IMR-90 (cell line): ENCODE data around the gene OR14C36. TPM values are rescaled to one million over a fixed set of nuclear protein-coding genes. Genes with fewer than 3 reads are reported as not detected.

ENCODE experiments used
- ATAC-seq: fragments of 200-7000 bp; cut with Tn5 transposase; 2 replicates; pipeline ENCODE4 v1.9.1; 2020; ENCODE audit warnings: low read depth, mild to moderate bottlenecking, moderate library complexity
- BruUV-seq: library from RNA; stranded (reverse); fragments of 400-500 nt; replicated peaks from 2 replicates; lab custom pipeline; 2021; lab: Mats Ljungman, UMichigan
- CTCF ChIA-PET: fragments of 300-600 bp; formaldehyde crosslinking; extraction: SDS; loops from one replicate; lab custom pipeline; 2021; ENCODE audit warnings: antibody characterized with exemption; lab: Yijun Ruan, JAX
- POLR2A ChIA-PET: fragments of 300-600 bp; sonication (Branson Sonifier 250); formaldehyde crosslinking; loops from one replicate; lab custom pipeline; 2022; ENCODE audit warnings: antibody characterized with exemption; ENCODE audit not compliant: unreplicated experiment; lab: Charles Lee
- DNase-seq: peaks from one replicate; pipeline ENCODE4 v3.0.0; 2013
- H2AFZ ChIP-seq: replicated peaks from 2 replicates; pipeline ENCODE3; 2013; ENCODE audit warnings: low read length, mild to moderate bottlenecking; ENCODE audit not compliant: poor library complexity
- H2AK5ac ChIP-seq: 2 replicates; pipeline ENCODE4 v1.6.1; 2013; ENCODE audit warnings: low read depth, low read length, inconsistent platforms
- H2AK9ac ChIP-seq: replicated peaks from 2 replicates; pipeline ENCODE3; 2013; ENCODE audit warnings: mild to moderate bottlenecking, low read depth, low read length, moderate library complexity; ENCODE audit not compliant: poor library complexity
- H2BK120ac ChIP-seq: 2 replicates; pipeline ENCODE4 v1.6.1; 2013; ENCODE audit warnings: low read depth, low read length, inconsistent platforms
- H2BK15ac ChIP-seq: 3 replicates; pipeline ENCODE4 v1.6.1; 2013; ENCODE audit warnings: low read depth, low read length, inconsistent platforms
- H2BK20ac ChIP-seq: 2 replicates; pipeline ENCODE4 v1.6.1; 2013; ENCODE audit warnings: low read depth, mild to moderate bottlenecking, inconsistent platforms, low read length, moderate library complexity
- H2BK5ac ChIP-seq: 2 replicates; pipeline ENCODE4 v1.6.1; 2013; ENCODE audit warnings: mild to moderate bottlenecking, low read depth, low read length, inconsistent platforms; ENCODE audit not compliant: poor library complexity, severe bottlenecking
- H3K14ac ChIP-seq: replicated peaks from 2 replicates; pipeline ENCODE4 v1.6.1; 2013; ENCODE audit warnings: low read depth, low read length, inconsistent platforms
- H3K18ac ChIP-seq: 2 replicates; pipeline ENCODE4 v1.6.1; 2013; ENCODE audit warnings: low read depth, low read length, control low read depth
- H3K23ac ChIP-seq: 2 replicates; pipeline ENCODE4 v1.6.1; 2013; ENCODE audit warnings: low read depth, low read length, inconsistent platforms
- H3K27ac ChIP-seq: 2 replicates; pipeline ENCODE4 v1.5.1; 2013; ENCODE audit warnings: mild to moderate bottlenecking, control low read depth, low read length; ENCODE audit not compliant: insufficient read depth
- H3K27me3 ChIP-seq: 2 replicates; pipeline ENCODE4 v1.6.1; 2013; ENCODE audit warnings: low read length; ENCODE audit not compliant: control insufficient read depth, insufficient read depth
- H3K36me3 ChIP-seq: 2 replicates; pipeline ENCODE4 v1.6.1; 2013; ENCODE audit warnings: low read length, mixed read lengths; ENCODE audit not compliant: control insufficient read depth, insufficient read depth
- H3K4ac ChIP-seq: 2 replicates; pipeline ENCODE4 v1.6.1; 2013; ENCODE audit warnings: low read depth, low read length, inconsistent platforms
- H3K4me1 ChIP-seq: 2 replicates; pipeline ENCODE4 v1.6.1; 2013; ENCODE audit warnings: low read length, mixed read lengths; ENCODE audit not compliant: control insufficient read depth, insufficient read depth
- H3K4me2 ChIP-seq: 2 replicates; pipeline ENCODE4 v1.6.1; 2013; ENCODE audit warnings: low read depth, mild to moderate bottlenecking, control low read depth, low read length, moderate library complexity
- H3K4me3 ChIP-seq: 2 replicates; pipeline ENCODE4 v1.5.1; 2013; ENCODE audit warnings: low read depth, mild to moderate bottlenecking, control low read depth, low read length, moderate library complexity; ENCODE audit not compliant: insufficient read depth
- H3K56ac ChIP-seq: 2 replicates; pipeline ENCODE4 v1.6.1; 2013; ENCODE audit warnings: low read length, inconsistent platforms; ENCODE audit not compliant: insufficient read depth; ENCODE audit errors: extremely low read depth
- H3K79me1 ChIP-seq, 2 experiments: 2 replicates each; pipeline ENCODE4 v1.6.1; 2013; ENCODE audit warnings: low read length in 2 of 2, inconsistent platforms in 1 of 2, low read depth in 1 of 2
- H3K9ac ChIP-seq: 2 replicates; pipeline ENCODE4 v1.6.1; 2013; ENCODE audit warnings: low read depth, low read length, control low read depth
- H3K9me1 ChIP-seq: 2 replicates; pipeline ENCODE4 v1.6.1; 2013; ENCODE audit warnings: low read length, inconsistent platforms; ENCODE audit not compliant: insufficient read depth
- H3K9me3 ChIP-seq: 2 replicates; pipeline ENCODE4 v1.6.1; 2013; ENCODE audit warnings: low read length; ENCODE audit not compliant: control insufficient read depth, insufficient read depth
- H4K20me1 ChIP-seq: 2 replicates; pipeline ENCODE4 v1.6.1; 2013; ENCODE audit warnings: low read length, inconsistent platforms; ENCODE audit not compliant: insufficient read depth
- H4K5ac ChIP-seq: 2 replicates; pipeline ENCODE4 v1.6.1; 2013; ENCODE audit warnings: mild to moderate bottlenecking, low read depth, low read length, control low read depth
- H4K8ac ChIP-seq, 2 experiments: 2 replicates each; pipeline ENCODE4 v1.6.1; 2013; ENCODE audit warnings: low read depth in 2 of 2, low read length in 2 of 2, control low read depth in 1 of 2, inconsistent platforms in 1 of 2
- H4K91ac ChIP-seq: 2 replicates; pipeline ENCODE4 v1.6.1; 2013; ENCODE audit warnings: low read depth, low read length, inconsistent platforms; ENCODE audit not compliant: insufficient read depth
- BHLHE40 ChIP-seq: fragments of 150-350 bp; IDR thresholded peaks from 2 replicates; pipeline ENCODE4 v1.6.1; 2016; ENCODE audit warnings: mild to moderate bottlenecking, low read depth, low read length
- CEBPB ChIP-seq: IDR thresholded peaks from 2 replicates; pipeline ENCODE4 v1.6.1; 2012; ENCODE audit warnings: low read depth, low read length, improper control_type of control experiment
- CHD1 ChIP-seq: IDR thresholded peaks from 2 replicates; pipeline ENCODE4 v1.6.1; 2012; ENCODE audit warnings: low read depth, low read length, improper control_type of control experiment
- FOS ChIP-seq: fragments of 150-350 bp; IDR thresholded peaks from 2 replicates; pipeline ENCODE4 v1.6.1; 2016; ENCODE audit warnings: low read depth, low read length
- MAFK ChIP-seq: IDR thresholded peaks from 2 replicates; pipeline ENCODE4 v1.6.1; 2012; ENCODE audit warnings: low read depth, low read length, improper control_type of control experiment
- MAZ ChIP-seq: IDR thresholded peaks from 2 replicates; pipeline ENCODE4 v1.6.1; 2012; ENCODE audit warnings: low read depth, mild to moderate bottlenecking, low read length, improper control_type of control experiment, moderate library complexity, borderline replicate concordance
- MXI1 ChIP-seq: IDR thresholded peaks from 2 replicates; pipeline ENCODE4 v1.6.1; 2012; ENCODE audit warnings: low read depth, mild to moderate bottlenecking, low read length, moderate library complexity, borderline replicate concordance
- NFE2L2 ChIP-seq: fragments of 150-350 bp; IDR thresholded peaks from 2 replicates; pipeline ENCODE4 v1.6.1; 2016; ENCODE audit warnings: low read depth, mild to moderate bottlenecking, low read length
- POLR2A ChIP-seq: IDR thresholded peaks from 2 replicates; pipeline ENCODE4 v1.6.1; 2012; ENCODE audit warnings: mild to moderate bottlenecking, low read depth, low read length
- RAD21 ChIP-seq: IDR thresholded peaks from 2 replicates; pipeline ENCODE4 v1.6.1; 2012; ENCODE audit warnings: low read length, improper control_type of control experiment
- RCOR1 ChIP-seq: IDR thresholded peaks from 2 replicates; pipeline ENCODE4 v1.6.1; 2012; ENCODE audit warnings: mild to moderate bottlenecking, low read length, improper control_type of control experiment; ENCODE audit not compliant: insufficient replicate concordance
- RFX5 ChIP-seq: IDR thresholded peaks from 2 replicates; pipeline ENCODE4 v1.8.0; 2012; ENCODE audit warnings: low read depth, mild to moderate bottlenecking, low read length, moderate library complexity
- SMC3 ChIP-seq: fragments of 150-350 bp; IDR thresholded peaks from 2 replicates; pipeline ENCODE4 v1.6.1; 2016; ENCODE audit warnings: low read depth, mild to moderate bottlenecking, antibody characterized with exemption, low read length, moderate library complexity
- dilution Hi-C: fragments of 300-500 bp; cut with HindIII; formaldehyde crosslinking; loops from one replicate; pipeline ENCODE4 v1.14.3; 2018; ENCODE audit warnings: low sequenced_read_pairs; ENCODE audit not compliant: unreplicated experiment
- in situ Hi-C: fragments of 300-500 bp; cut with MboI; formaldehyde crosslinking; loops from 3 replicates; pipeline ENCODE4 v1.14.3; 2019; ENCODE audit warnings: low sequenced_read_pairs, inconsistent platforms, mixed read lengths
- intact Hi-C: fragments of 100-400 bp; cut with micrococcal nuclease; formaldehyde crosslinking; loops from 2 replicates; pipeline ENCODE4 v1.10.0; 2022
- polyA plus RNA-seq, 3 experiments: library from polyadenylated mRNA; depleted of rRNA; stranded (reverse); fragments of >200 nt; gene quantifications; 2 replicates each; pipeline ENCODE4 v1.2.3, GENCODE V29; 2012; ENCODE audit warnings: low replicate concordance in 1 of 3
- total RNA-seq: library from RNA; depleted of rRNA; stranded (reverse); fragments of >200 nt; gene quantifications from 2 replicates; pipeline ENCODE4 v1.2.3, GENCODE V29; 2012
- TF ChIP-seq, protein P1 (sequence below): fragments of 150-350 bp; IDR thresholded peaks from 2 replicates; pipeline ENCODE4 v1.6.1; 2017; ENCODE audit warnings: mild to moderate bottlenecking, antibody characterized with exemption, low read length, low read depth
- TF ChIP-seq, protein P2 (sequence below): conservative IDR thresholded peaks from 2 replicates; pipeline ENCODE4 v1.5.1; 2012; ENCODE audit warnings: mild to moderate bottlenecking, low read depth, low read length, improper control_type of control experiment
- TF ChIP-seq, protein P3 (sequence below): fragments of 150-350 bp; IDR thresholded peaks from 2 replicates; pipeline ENCODE4 v1.6.1; 2016; ENCODE audit warnings: low read depth, mild to moderate bottlenecking, low read length, moderate library complexity, borderline replicate concordance

OR14C36 gene
- total and polyA plus RNA-seq, 2 of the 4 experiments (the other 2 are of a cell fraction), result not detected

DNA sequence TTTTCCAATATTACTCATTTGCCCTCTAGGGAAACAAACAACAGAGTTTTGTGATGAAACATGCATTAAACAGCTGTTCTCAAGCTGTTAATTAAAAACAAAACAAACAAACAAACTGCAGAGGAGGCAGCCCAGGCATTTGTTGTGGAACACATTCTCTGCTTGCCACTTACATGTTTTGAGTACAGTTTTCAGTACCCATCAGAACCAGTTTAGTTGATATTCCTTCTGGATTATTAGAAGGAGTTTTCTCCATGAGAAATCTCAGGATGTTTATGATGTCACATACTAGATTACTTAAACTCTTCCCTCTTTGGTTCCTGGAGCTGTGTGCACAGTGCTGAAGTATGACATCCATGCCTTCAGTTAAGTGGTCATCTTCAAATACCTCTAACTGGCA, 26.9 kb downstream of the OR14C36 start, which contains the start of gene OR2T6:
Gene OR2T6 (plus strand): TSS at position 301 of the 400 bp plus-strand sequence. CDS start 11,863 bp downstream, outside the sequence.
- Histone ChIP-seq H3K4ac (no peak within 1 kb of the TSS), H3K4me3 (no peak within 1 kb of the TSS), H3K9me3 (peaks cover 14% of the 10 kb centered on the region), H3K9me1 (no peaks in the 10 kb centered on the region), H3K36me3 (no peaks in the 10 kb centered on the region), H3K23ac (no peak within 1 kb of the TSS), H3K4me1 (no peaks in the 10 kb centered on the region), H4K91ac (no peak within 1 kb of the TSS), H2BK15ac (no peak within 1 kb of the TSS), H4K8ac (no peak within 1 kb of the TSS), H4K20me1 (no peaks in the 10 kb centered on the region), H3K56ac (no peak within 1 kb of the TSS), H3K14ac (no peak within 1 kb of the TSS), H2BK5ac (no peak within 1 kb of the TSS), H3K18ac (no peak within 1 kb of the TSS), H2AK9ac (no peak within 1 kb of the TSS), H2AK5ac (no peak within 1 kb of the TSS), H2BK120ac (no peak within 1 kb of the TSS), H3K4me2 (no peak within 1 kb of the TSS), H3K79me1 (no peaks in the 10 kb centered on the region), H2BK20ac (no peak within 1 kb of the TSS), H4K5ac (no peak within 1 kb of the TSS), H3K9ac (no peak within 1 kb of the TSS), H2AFZ (no peak within 1 kb of the TSS), H3K27ac (no peak within 1 kb of the TSS), H3K27me3 (no peaks in the 10 kb centered on the region)
- intact Hi-C loops (no loop called here), in situ Hi-C loops (no loop called here), dilution Hi-C loops (no loop called here)
- ChIA-PET CTCF (interaction anchor here (0.6 kb wide), 1 partner anchor 455 kb away, joined by 3 read pairs; no protein-coding TSS in a partner anchor), POLR2A (no interaction called here)
- no peak for TF ChIP-seq RFX5
- TF ChIP-seq, protein P1, sequence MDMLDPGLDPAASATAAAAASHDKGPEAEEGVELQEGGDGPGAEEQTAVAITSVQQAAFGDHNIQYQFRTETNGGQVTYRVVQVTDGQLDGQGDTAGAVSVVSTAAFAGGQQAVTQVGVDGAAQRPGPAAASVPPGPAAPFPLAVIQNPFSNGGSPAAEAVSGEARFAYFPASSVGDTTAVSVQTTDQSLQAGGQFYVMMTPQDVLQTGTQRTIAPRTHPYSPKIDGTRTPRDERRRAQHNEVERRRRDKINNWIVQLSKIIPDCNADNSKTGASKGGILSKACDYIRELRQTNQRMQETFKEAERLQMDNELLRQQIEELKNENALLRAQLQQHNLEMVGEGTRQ, result no peak
- no peak for TF ChIP-seq NFE2L2
- TF ChIP-seq FOS, result no peak
- TF ChIP-seq, protein P2, sequence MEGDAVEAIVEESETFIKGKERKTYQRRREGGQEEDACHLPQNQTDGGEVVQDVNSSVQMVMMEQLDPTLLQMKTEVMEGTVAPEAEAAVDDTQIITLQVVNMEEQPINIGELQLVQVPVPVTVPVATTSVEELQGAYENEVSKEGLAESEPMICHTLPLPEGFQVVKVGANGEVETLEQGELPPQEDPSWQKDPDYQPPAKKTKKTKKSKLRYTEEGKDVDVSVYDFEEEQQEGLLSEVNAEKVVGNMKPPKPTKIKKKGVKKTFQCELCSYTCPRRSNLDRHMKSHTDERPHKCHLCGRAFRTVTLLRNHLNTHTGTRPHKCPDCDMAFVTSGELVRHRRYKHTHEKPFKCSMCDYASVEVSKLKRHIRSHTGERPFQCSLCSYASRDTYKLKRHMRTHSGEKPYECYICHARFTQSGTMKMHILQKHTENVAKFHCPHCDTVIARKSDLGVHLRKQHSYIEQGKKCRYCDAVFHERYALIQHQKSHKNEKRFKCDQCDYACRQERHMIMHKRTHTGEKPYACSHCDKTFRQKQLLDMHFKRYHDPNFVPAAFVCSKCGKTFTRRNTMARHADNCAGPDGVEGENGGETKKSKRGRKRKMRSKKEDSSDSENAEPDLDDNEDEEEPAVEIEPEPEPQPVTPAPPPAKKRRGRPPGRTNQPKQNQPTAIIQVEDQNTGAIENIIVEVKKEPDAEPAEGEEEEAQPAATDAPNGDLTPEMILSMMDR, result no peak
- TF ChIP-seq RCOR1, result no peak
- TF ChIP-seq, protein P3, sequence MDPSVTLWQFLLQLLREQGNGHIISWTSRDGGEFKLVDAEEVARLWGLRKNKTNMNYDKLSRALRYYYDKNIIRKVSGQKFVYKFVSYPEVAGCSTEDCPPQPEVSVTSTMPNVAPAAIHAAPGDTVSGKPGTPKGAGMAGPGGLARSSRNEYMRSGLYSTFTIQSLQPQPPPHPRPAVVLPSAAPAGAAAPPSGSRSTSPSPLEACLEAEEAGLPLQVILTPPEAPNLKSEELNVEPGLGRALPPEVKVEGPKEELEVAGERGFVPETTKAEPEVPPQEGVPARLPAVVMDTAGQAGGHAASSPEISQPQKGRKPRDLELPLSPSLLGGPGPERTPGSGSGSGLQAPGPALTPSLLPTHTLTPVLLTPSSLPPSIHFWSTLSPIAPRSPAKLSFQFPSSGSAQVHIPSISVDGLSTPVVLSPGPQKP, result no peak
- TF ChIP-seq MXI1, result no peak
- no peak for TF ChIP-seq MAZ
- TF ChIP-seq BHLHE40, result no peak
- TF ChIP-seq CHD1, result no peak
- no peak for TF ChIP-seq CEBPB
- TF ChIP-seq SMC3, result no peak
- no peak for TF ChIP-seq POLR2A
- TF ChIP-seq RAD21, result no peak
- TF ChIP-seq MAFK, result no peak
- BruUV-seq, result no TSS peak
- no peak for DNase-seq
- ATAC-seq, result no peak
